Gastrocnemius medialis (tissue), 4 donors: ENCODE measurements around the gene PHLDB2. TPM values are rescaled to one million over a fixed set of nuclear protein-coding genes. Genes with fewer than 3 reads are reported as not detected.

Experiments used
- ATAC-seq, 2 donors: fragments of 150-250 bp; one replicate each; pipeline ENCODE4 v1.9.1; 2016
- DNase-seq, 2 donors: peaks; one replicate each; pipeline ENCODE4 v3.0.0-alpha.2; 2019
- H3K27ac ChIP-seq, 4 donors: fragments of 200-600 bp; sonication (generic); 1 replicate in 1 of 4; 2 replicates in 3 of 4; pipeline ENCODE4 v1.5.1; 2016 to 2018; ENCODE audit warnings: mild to moderate bottlenecking in 2 of 4, moderate library complexity in 1 of 4
- H3K27me3 ChIP-seq, 3 donors: fragments of 200-600 bp; sonication (generic) in 2 of 3; 1 replicate in 1 of 3; 2 replicates in 2 of 3; pipeline versions ENCODE4 v1.5.1 to v1.6.0; 2016 to 2019; ENCODE audit warnings: mild to moderate bottlenecking in 1 of 3, moderate library complexity in 1 of 3
- H3K36me3 ChIP-seq, 2 donors: fragments of 200-600 bp; sonication (generic) in 1 of 2; one replicate each; pipeline ENCODE4 v1.5.1; 2017 to 2018
- H3K4me1 ChIP-seq, 2 donors: fragments of 200-600 bp; sonication (generic) in 1 of 2; one replicate each; pipeline ENCODE4 v1.5.1; 2016 to 2017; ENCODE audit warnings: mild to moderate bottlenecking in 2 of 2
- H3K4me3 ChIP-seq, 4 donors: fragments of 200-600 bp; sonication (generic) in 3 of 4; 1 replicate in 1 of 4; 2 replicates in 3 of 4; pipeline ENCODE4 v1.5.1; 2016 to 2019; ENCODE audit warnings: mild to moderate bottlenecking in 2 of 4
- H3K9me3 ChIP-seq, 3 donors: fragments of 200-600 bp; sonication (generic) in 2 of 3; 1 replicate in 1 of 3; 2 replicates in 2 of 3; pipeline ENCODE4 v1.5.1; 2016 to 2019
- POLR2A ChIP-seq, 2 donors: fragments of 450-650 bp; IDR thresholded peaks; one replicate each; pipeline ENCODE4 v1.6.1; 2017; ENCODE audit warnings: antibody characterized with exemption in 2 of 2, mild to moderate bottlenecking in 2 of 2, moderate library complexity in 2 of 2
- in situ Hi-C, 4 donors: fragments of 200-750 bp; cut with MboI; loops; one replicate each; pipeline versions ENCODE4 v1.15.0 to v1.8.0; 2017; ENCODE audit warnings: low sequenced_read_pairs in 4 of 4
- intact Hi-C: fragments of 100-400 bp; cut with DNase I; formaldehyde crosslinking; loops from one replicate; pipeline ENCODE4 v1.15.1; 2023; ENCODE audit warnings: low total_unique reads
- total RNA-seq, 4 donors: library from RNA; depleted of rRNA; stranded (reverse); fragments of >200 nt; gene quantifications; one replicate each; pipeline versions ENCODE4 v1.1.0 to v1.2.3, GENCODE V29; 2016
- TF ChIP-seq, protein P1 (sequence below), 5 experiments: fragments of 450-650 bp in 3 of 5; fragments of 200-600 bp in 2 of 5; sonication (generic) in 2 of 5; IDR thresholded peaks in 4 of 5; conservative IDR thresholded peaks in 1 of 5; 1 replicate in 4 of 5; 2 replicates in 1 of 5; pipeline ENCODE4 v1.5.1; 2016 to 2019; ENCODE audit warnings: antibody characterized with exemption in 5 of 5, mild to moderate bottlenecking in 3 of 5, moderate library complexity in 3 of 5

The PHLDB2 gene
- total RNA-seq, 4 donors from 2014 or later = 3.0 to 7.2 (median 4.0) TPM

DNA sequence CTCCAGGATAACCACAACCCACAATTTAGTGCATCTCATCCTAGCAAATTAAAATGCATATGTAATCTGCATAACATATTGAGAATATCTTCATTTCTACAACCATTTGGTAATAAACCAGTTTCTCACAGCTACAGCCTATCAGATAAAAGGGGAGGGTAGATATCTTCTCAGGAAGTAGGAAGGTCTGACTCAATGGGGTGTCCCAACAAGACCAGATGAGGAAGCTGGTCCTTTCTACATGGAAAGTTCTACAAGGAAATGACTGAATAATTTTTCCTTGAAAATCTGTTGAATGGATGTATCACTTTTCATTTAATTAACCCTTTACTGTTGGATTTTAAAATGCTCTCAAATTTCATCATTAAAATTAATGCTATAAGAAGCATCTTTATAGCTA, 158.0 kb downstream of the PHLDB2 start:
- H3K4me3 ChIP-seq = no peak overlapping the region
- DNase-seq = no peak
- H3K27ac ChIP-seq = no peak overlapping the region
- no peaks in the 10 kb centered on the region for H3K9me3 ChIP-seq
- no peaks in the 10 kb centered on the region for H3K36me3 ChIP-seq
- ATAC-seq = no peak
- peaks cover 4% of the 10 kb centered on the region in 2 donors for H3K4me1 ChIP-seq
- H3K27me3 ChIP-seq = no peaks in the 10 kb centered on the region
- intact Hi-C loops = no loop called here
- TF ChIP-seq POLR2A (IDR thresholded peaks at IDR 0.05) = no peak
- TF ChIP-seq, protein P1, sequence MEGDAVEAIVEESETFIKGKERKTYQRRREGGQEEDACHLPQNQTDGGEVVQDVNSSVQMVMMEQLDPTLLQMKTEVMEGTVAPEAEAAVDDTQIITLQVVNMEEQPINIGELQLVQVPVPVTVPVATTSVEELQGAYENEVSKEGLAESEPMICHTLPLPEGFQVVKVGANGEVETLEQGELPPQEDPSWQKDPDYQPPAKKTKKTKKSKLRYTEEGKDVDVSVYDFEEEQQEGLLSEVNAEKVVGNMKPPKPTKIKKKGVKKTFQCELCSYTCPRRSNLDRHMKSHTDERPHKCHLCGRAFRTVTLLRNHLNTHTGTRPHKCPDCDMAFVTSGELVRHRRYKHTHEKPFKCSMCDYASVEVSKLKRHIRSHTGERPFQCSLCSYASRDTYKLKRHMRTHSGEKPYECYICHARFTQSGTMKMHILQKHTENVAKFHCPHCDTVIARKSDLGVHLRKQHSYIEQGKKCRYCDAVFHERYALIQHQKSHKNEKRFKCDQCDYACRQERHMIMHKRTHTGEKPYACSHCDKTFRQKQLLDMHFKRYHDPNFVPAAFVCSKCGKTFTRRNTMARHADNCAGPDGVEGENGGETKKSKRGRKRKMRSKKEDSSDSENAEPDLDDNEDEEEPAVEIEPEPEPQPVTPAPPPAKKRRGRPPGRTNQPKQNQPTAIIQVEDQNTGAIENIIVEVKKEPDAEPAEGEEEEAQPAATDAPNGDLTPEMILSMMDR (IDR thresholded peaks at IDR 0.05 in 4 of 5, conservative IDR thresholded peaks at IDR 0.05 in 1 of 5) = no peak
- in situ Hi-C loops = no loop called here

DNA sequence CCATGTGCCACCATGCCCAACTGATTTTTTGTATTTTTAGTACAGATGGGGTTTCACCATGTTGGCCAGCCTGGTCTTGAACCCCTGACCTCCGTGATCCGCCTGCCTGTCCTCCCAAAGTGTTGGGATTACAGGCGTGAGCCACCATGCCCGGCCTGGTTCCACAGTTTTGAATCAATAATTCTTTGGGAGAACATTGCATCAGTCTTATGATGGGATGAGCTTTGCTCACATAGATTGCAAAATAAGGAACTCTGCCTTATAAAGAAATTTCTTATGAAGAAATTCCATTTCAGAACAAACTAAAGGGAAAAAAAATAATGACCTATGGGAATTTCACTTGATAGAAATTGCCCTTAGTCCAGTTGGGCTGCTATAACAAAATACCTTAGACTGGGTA, 159.6 kb downstream of the PHLDB2 start:
- in situ Hi-C loops = no loop called here

DNA sequence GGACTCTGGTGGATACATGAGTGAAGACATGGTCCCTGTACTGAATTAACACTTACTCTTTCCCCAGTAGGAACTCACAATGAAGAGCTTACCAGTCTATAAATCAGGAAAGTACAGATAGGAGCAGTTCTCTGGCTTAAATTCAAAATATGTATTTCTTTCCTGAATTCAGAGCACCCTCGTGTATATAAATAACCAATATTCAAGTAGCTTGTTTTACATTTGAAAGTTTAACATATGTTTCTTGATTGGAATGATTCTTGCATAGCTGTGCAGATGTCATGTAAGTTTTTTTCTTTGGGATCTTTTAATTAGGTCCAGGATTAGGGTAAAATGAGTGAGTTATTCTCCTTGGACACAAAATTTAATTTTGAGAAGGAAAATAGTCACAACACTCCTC, 160.7 kb downstream of the PHLDB2 start:
- Histone ChIP-seq H3K27me3 (no peaks in the 10 kb centered on the region), H3K9me3 (no peaks in the 10 kb centered on the region), H3K4me1 (no peaks in the 10 kb centered on the region), H3K27ac (no peak overlapping the region), H3K4me3 (no peak overlapping the region), H3K36me3 (no peaks in the 10 kb centered on the region)
- intact Hi-C loops (no loop called here), in situ Hi-C loops (no loop called here)
- DNase-seq = no peak
- TF ChIP-seq POLR2A (IDR thresholded peaks at IDR 0.05) = no peak
- TF ChIP-seq, protein P1 (IDR thresholded peaks at IDR 0.05 in 4 of 5, conservative IDR thresholded peaks at IDR 0.05 in 1 of 5) = no peak
- no peak for ATAC-seq

More for the DNA sequence above, 159.6 kb downstream of the PHLDB2 start:
- intact Hi-C loops = no loop called here
- TF ChIP-seq, protein P1 (IDR thresholded peaks at IDR 0.05 in 4 of 5, conservative IDR thresholded peaks at IDR 0.05 in 1 of 5) = no peak
- TF ChIP-seq POLR2A (IDR thresholded peaks at IDR 0.05) = no peak
- Histone ChIP-seq H3K4me1 (no peaks in the 10 kb centered on the region), H3K27me3 (no peaks in the 10 kb centered on the region), H3K36me3 (no peaks in the 10 kb centered on the region), H3K27ac (no peak overlapping the region), H3K9me3 (no peaks in the 10 kb centered on the region), H3K4me3 (no peak overlapping the region)
- ATAC-seq (no peak), DNase-seq (no peak)

DNA sequence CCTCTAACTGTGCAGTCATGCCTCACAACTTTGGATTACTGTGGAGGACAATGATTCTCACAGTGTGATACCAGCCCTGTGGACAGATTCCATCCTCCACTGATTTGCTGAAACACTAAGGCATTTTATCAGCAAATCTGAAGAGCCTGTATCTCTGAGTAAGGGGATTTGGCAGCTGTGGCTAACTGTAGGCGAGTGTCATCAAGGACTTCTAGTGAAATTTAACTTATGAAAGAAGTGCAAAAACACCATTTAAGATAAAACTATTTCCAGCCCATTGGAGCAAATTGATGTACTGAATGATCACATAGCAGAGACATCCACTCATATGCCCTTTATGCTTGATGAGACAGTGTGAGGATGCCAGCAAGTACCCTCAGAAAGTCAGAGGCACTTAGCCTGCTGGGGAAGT, 161.6 kb downstream of the PHLDB2 start:
- Histone ChIP-seq H3K27me3 (no peaks in the 10 kb centered on the region), H3K4me1 (no peaks in the 10 kb centered on the region), H3K4me3 (no peak overlapping the region), H3K36me3 (no peaks in the 10 kb centered on the region), H3K27ac (no peak overlapping the region), H3K9me3 (no peaks in the 10 kb centered on the region)
- DNase-seq (no peak), ATAC-seq (no peak)
- TF ChIP-seq, protein P1 (IDR thresholded peaks at IDR 0.05 in 4 of 5, conservative IDR thresholded peaks at IDR 0.05 in 1 of 5) = no peak
- TF ChIP-seq POLR2A (IDR thresholded peaks at IDR 0.05) = no peak
- intact Hi-C loops (no loop called here), in situ Hi-C loops (no loop called here)

Other genes starting within 250 kb of the PHLDB2 start
- gene PLCXD2, start 184.6 kb upstream of the PHLDB2 start, total RNA-seq = under 1 TPM; 0.07 to 0.23 (median 0.10) TPM
- 10 to 100 TPM in 1 of 4 donors, 1 to 10 TPM in 3; 6.3 to 13.3 (median 9.0) TPM for gene ABHD10, start 119.8 kb downstream of the PHLDB2 start, total RNA-seq
- gene TAGLN3, start 139.7 kb downstream of the PHLDB2 start, total RNA-seq = not detected
- not detected for gene TMPRSS7, start 175.5 kb downstream of the PHLDB2 start, total RNA-seq
- gene C3orf52, start 227.1 kb downstream of the PHLDB2 start, total RNA-seq = 1 to 10 TPM in 1 of 4 donors, under 1 TPM in 3; 0.39 to 1.1 (median 0.82) TPM